Fibroblast of lung (primary cell): Measurements from ENCODE around the gene ZNF219. TPM values are rescaled to one million over a fixed set of nuclear protein-coding genes. Genes with fewer than 3 reads are reported as not detected.
A peak's percentile ranks its signal among the peaks of the same experiment; 100 is the strongest.

ENCODE experiments used
- DNase-seq, 2 donors: peaks; one replicate each; pipeline versions ENCODE4 v3.0.0 to v3.0.0-alpha.2; 2010; ENCODE audit warnings: low read depth in 2 of 2
- H2AFZ ChIP-seq: 2 replicates; pipeline ENCODE4 v1.5.1; 2012; ENCODE audit warnings: low read length, control low read depth, inconsistent platforms
- H3K27ac ChIP-seq: 2 replicates; pipeline ENCODE4 v1.5.1; 2011; ENCODE audit warnings: low read length, control low read depth; ENCODE audit not compliant: insufficient read depth
- H3K27me3 ChIP-seq: 2 replicates; pipeline ENCODE4 v1.5.1; 2011; ENCODE audit warnings: mild to moderate bottlenecking, low read length; ENCODE audit not compliant: control insufficient read depth, insufficient read depth
- H3K36me3 ChIP-seq: 2 replicates; pipeline ENCODE4 v1.5.1; 2011; ENCODE audit warnings: low read length; ENCODE audit not compliant: control insufficient read depth, insufficient read depth
- H3K4me1 ChIP-seq: 2 replicates; pipeline ENCODE4 v1.5.1; 2011; ENCODE audit warnings: low read length; ENCODE audit not compliant: control insufficient read depth, insufficient read depth; ENCODE audit errors: extremely low read depth
- H3K4me2 ChIP-seq: 2 replicates; pipeline ENCODE4 v1.5.1; 2011; ENCODE audit warnings: low read length, control low read depth; ENCODE audit not compliant: insufficient read depth; ENCODE audit errors: extremely low read depth
- H3K4me3 ChIP-seq, 4 experiments: fragments of 200-600 bp in 1 of 4; sonication (generic) in 1 of 4; replicated peaks in 1 of 4; 2 replicates each; pipeline ENCODE4 v1.5.1; 2011 to 2016; ENCODE audit warnings: low read length in 4 of 4, low read depth in 3 of 4, mild to moderate bottlenecking in 3 of 4, control low read depth in 2 of 4, inconsistent platforms in 1 of 4, mixed read lengths in 1 of 4; ENCODE audit not compliant: insufficient read depth in 1 of 4; ENCODE audit errors: control extremely low read depth in 1 of 4
- H3K79me2 ChIP-seq: 2 replicates; pipeline ENCODE4 v1.5.1; 2012; ENCODE audit warnings: mild to moderate bottlenecking, low read length, inconsistent platforms; ENCODE audit not compliant: control insufficient read depth, insufficient read depth
- H3K9ac ChIP-seq: 2 replicates; pipeline ENCODE4 v1.5.1; 2011; ENCODE audit warnings: mild to moderate bottlenecking, low read length, control low read depth; ENCODE audit not compliant: insufficient read depth
- H3K9me3 ChIP-seq: 2 replicates; pipeline ENCODE4 v1.5.1; 2012; ENCODE audit warnings: low read depth, low read length; ENCODE audit not compliant: control insufficient read depth, insufficient read depth
- H4K20me1 ChIP-seq: 2 replicates; pipeline ENCODE4 v1.5.1; 2011; ENCODE audit warnings: low read length; ENCODE audit not compliant: control insufficient read depth, insufficient read depth; ENCODE audit errors: extremely low read depth
- EZH2 ChIP-seq: IDR thresholded peaks from 2 replicates; pipeline ENCODE4 v1.5.1; 2012; ENCODE audit warnings: low read length, control low read depth, mild to moderate bottlenecking; ENCODE audit errors: missing control alignments
- polyA plus RNA-seq, 2 donors: library from polyadenylated mRNA; depleted of rRNA in 1 of 2; stranded (reverse) in 1 of 2; unstranded in 1 of 2; fragments of >200 nt; gene quantifications; 2 replicates each; pipeline ENCODE4 v1.2.1, GENCODE V29; 2011 to 2012; ENCODE audit warnings: missing spikeins in 1 of 2
- total RNA-seq: library from RNA; depleted of rRNA; stranded (reverse); fragments of >200 nt; gene quantifications from 2 replicates; pipeline ENCODE4 v1.2.1, GENCODE V29; 2014
- TF ChIP-seq, protein P1 (sequence below), 2 donors: IDR thresholded peaks in 1 of 2; conservative IDR thresholded peaks in 1 of 2; 1 replicate in 1 of 2; 2 replicates in 1 of 2; pipeline ENCODE4 v1.5.1; 2011 to 2012; ENCODE audit warnings: low read length in 2 of 2, control low read depth in 1 of 2, inconsistent platforms in 1 of 2, low read depth in 1 of 2, mild to moderate bottlenecking in 1 of 2

The ZNF219 gene
- total and polyA plus RNA-seq, 2 donors (not counting 1 experiment from before 2014, with no cell fraction given): 2.2 to 4.6 TPM

GRCh38 chr14:21061347-21061668 lies 37.1 kb downstream of the ZNF219 start:
- DNase-seq: no peak
- no peak overlapping the region for H2AFZ ChIP-seq
- no peak overlapping the region for H3K27ac ChIP-seq
- TF ChIP-seq, protein P1, sequence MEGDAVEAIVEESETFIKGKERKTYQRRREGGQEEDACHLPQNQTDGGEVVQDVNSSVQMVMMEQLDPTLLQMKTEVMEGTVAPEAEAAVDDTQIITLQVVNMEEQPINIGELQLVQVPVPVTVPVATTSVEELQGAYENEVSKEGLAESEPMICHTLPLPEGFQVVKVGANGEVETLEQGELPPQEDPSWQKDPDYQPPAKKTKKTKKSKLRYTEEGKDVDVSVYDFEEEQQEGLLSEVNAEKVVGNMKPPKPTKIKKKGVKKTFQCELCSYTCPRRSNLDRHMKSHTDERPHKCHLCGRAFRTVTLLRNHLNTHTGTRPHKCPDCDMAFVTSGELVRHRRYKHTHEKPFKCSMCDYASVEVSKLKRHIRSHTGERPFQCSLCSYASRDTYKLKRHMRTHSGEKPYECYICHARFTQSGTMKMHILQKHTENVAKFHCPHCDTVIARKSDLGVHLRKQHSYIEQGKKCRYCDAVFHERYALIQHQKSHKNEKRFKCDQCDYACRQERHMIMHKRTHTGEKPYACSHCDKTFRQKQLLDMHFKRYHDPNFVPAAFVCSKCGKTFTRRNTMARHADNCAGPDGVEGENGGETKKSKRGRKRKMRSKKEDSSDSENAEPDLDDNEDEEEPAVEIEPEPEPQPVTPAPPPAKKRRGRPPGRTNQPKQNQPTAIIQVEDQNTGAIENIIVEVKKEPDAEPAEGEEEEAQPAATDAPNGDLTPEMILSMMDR (conservative IDR thresholded peaks at IDR 0.05 in 1 of 2, IDR thresholded peaks at IDR 0.05 in 1 of 2; ENCODE audit: low read depth in 1 of 2, low read length in 2 of 2): no peak
- TF ChIP-seq EZH2: no peak
- no peaks in the 10 kb centered on the region for H3K9me3 ChIP-seq
- no peak overlapping the region for H3K4me3 ChIP-seq
- H3K27me3 ChIP-seq: peaks cover 8% of the 10 kb centered on the region
- H3K4me2 ChIP-seq: no peak overlapping the region
- no peak overlapping the region for H3K9ac ChIP-seq
- no peaks in the 10 kb centered on the region for H3K79me2 ChIP-seq
- no peaks in the 10 kb centered on the region for H3K4me1 ChIP-seq
- H4K20me1 ChIP-seq: no peaks in the 10 kb centered on the region
- H3K36me3 ChIP-seq: no peaks in the 10 kb centered on the region

DNA sequence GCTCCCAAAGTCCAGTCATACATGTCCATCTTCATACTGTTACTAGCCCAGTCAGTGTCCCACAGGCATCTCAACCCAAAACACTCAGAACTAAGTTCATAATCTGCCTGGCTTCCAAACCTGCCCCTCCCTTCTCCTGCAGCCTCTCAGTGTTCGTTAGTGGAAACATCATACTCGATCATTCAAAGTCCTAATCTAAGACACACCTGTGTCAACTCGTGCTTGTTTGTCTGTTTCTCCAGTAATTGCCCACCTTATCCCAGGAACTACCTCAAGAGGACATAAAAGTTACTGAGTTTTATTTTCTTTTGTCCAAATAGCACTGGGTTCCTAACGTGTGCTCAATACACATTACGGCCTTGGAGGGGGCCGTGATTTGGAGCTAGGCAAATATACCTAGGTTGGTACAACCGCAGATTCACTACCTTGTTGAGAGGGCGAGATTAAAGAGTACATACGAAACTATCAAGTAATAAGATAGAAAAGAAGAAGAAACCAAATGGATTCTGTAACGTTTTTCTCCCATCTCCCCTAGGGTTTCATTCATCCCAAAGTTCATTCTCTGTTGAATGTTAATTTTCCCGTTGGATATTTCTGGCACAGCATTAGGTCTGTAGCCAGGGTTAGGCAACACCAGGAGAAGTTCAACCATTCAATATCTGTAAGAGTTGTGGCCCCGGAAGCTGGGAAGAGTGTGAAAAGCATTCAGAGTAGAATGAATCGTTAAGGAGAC lies 37.7 kb downstream of the ZNF219 start:
- Histone ChIP-seq H3K79me2 (no peaks in the 10 kb centered on the region), H3K36me3 (no peaks in the 10 kb centered on the region), H3K27ac (no peak overlapping the region), H3K9ac (no peak overlapping the region), H4K20me1 (no peaks in the 10 kb centered on the region), H3K4me2 (no peak overlapping the region), H3K9me3 (no peaks in the 10 kb centered on the region), H3K27me3 (peaks cover 8% of the 10 kb centered on the region), H3K4me1 (no peaks in the 10 kb centered on the region), H3K4me3 (no peak overlapping the region), H2AFZ (no peak overlapping the region)
- DNase-seq: no peak
- TF ChIP-seq EZH2: no peak
- TF ChIP-seq, protein P1 (conservative IDR thresholded peaks at IDR 0.05 in 1 of 2, IDR thresholded peaks at IDR 0.05 in 1 of 2; ENCODE audit: low read depth in 1 of 2, low read length in 2 of 2): no peak

- no peak overlapping the region for H2AFZ ChIP-seq
- no peak overlapping the region for H3K4me3 ChIP-seq
- no peak overlapping the region for H3K4me2 ChIP-seq
Observed at GRCh38 chr14:21059842-21060613, 38.4 kb downstream of the ZNF219 start.

More at GRCh38 chr14:21059842-21060613, 38.4 kb downstream of the ZNF219 start:
- Histone ChIP-seq H3K27me3 (peaks cover 8% of the 10 kb centered on the region), H3K9ac (no peak overlapping the region), H4K20me1 (no peaks in the 10 kb centered on the region), H3K79me2 (no peaks in the 10 kb centered on the region), H3K4me1 (no peaks in the 10 kb centered on the region), H3K36me3 (no peaks in the 10 kb centered on the region), H3K9me3 (no peaks in the 10 kb centered on the region), H3K27ac (no peak overlapping the region)
- TF ChIP-seq, protein P1 (conservative IDR thresholded peaks at IDR 0.05 in 1 of 2, IDR thresholded peaks at IDR 0.05 in 1 of 2; ENCODE audit: low read depth in 1 of 2, low read length in 2 of 2): no peak
- TF ChIP-seq EZH2: no peak
- peak in 1 of 2 donors; percentile 68 for DNase-seq
